Testis (tissue), 3 donors: ENCODE measurements around the gene TSHZ3. TPM values are rescaled to one million over a fixed set of nuclear protein-coding genes. Genes with fewer than 3 reads are reported as not detected.
A peak's percentile ranks its signal among the peaks of the same experiment; 100 is the strongest.

Source experiments
- DNase-seq: peaks from one replicate; pipeline ENCODE4 v3.0.0-alpha.2; 2019
- H3K27ac ChIP-seq, 2 donors: fragments of 200-600 bp; sonication (generic); one replicate each; pipeline ENCODE4 v1.5.1; 2019
- H3K27me3 ChIP-seq: fragments of 200-600 bp; sonication (generic); one replicate; pipeline ENCODE4 v1.5.1; 2019
- H3K36me3 ChIP-seq: fragments of 200-600 bp; sonication (generic); one replicate; pipeline ENCODE4 v1.5.1; 2017; ENCODE audit warnings: low read depth; ENCODE audit errors: missing control alignments
- H3K4me1 ChIP-seq: fragments of 200-600 bp; sonication (generic); one replicate; pipeline ENCODE4 v1.5.1; 2019
- H3K4me3 ChIP-seq, 2 donors: fragments of 200-600 bp; sonication (generic); one replicate each; pipeline ENCODE4 v1.5.1; 2017 to 2019
- H3K9me3 ChIP-seq: fragments of 200-600 bp; sonication (generic); one replicate; pipeline ENCODE4 v1.5.1; 2017
- POLR2A ChIP-seq: fragments of 450-650 bp; IDR thresholded peaks from one replicate; pipeline ENCODE4 v1.6.1; 2017; ENCODE audit warnings: antibody characterized with exemption, mild to moderate bottlenecking, moderate library complexity
- WGBS, 2 donors: methylation state at CpG; one replicate each; pipeline ENCODE4 v1.1.5; 2018; 5-methylcytosine and 5-hydroxymethylcytosine counted together
- intact Hi-C: fragments of 100-400 bp; cut with DNase I; formaldehyde crosslinking; loops from one replicate; pipeline ENCODE4 v1.15.1; 2023; ENCODE audit warnings: low total_unique reads
- polyA plus RNA-seq: library from polyadenylated mRNA; stranded (reverse); fragments of 350-450 nt; fragmentation: Illumina TruSeq; extraction: RNeasy Lipid Tissue Mini Kit (QIAGEN cat#74804); gene quantifications from one replicate; pipeline ENCODE4 v1.2.3, GENCODE V29; 2014; ENCODE audit warnings: low read depth, low replicate concordance; ENCODE audit not compliant: insufficient read depth
- total RNA-seq, 2 donors: library from RNA; depleted of rRNA; stranded (reverse); fragments of >200 nt; gene quantifications; one replicate each; pipeline ENCODE4 v1.2.3, GENCODE V29; 2016
- TF ChIP-seq, protein P1 (sequence below), 3 experiments: fragments of 450-650 bp in 2 of 3; fragments of 200-600 bp in 1 of 3; sonication (generic) in 1 of 3; IDR thresholded peaks; one replicate each; pipeline ENCODE4 v1.5.1; 2016 to 2019; ENCODE audit warnings: antibody characterized with exemption in 3 of 3, mild to moderate bottlenecking in 2 of 3, moderate library complexity in 1 of 3

The TSHZ3 gene
- total and polyA plus RNA-seq, 3 donors from 2014 or later: 6.8 to 12.7 (median 8.0) TPM

- Histone ChIP-seq H3K36me3 (no peaks in the 10 kb centered on the region), H3K27ac (no peak overlapping the region), H3K4me1 (peaks cover 14% of the 10 kb centered on the region), H3K27me3 (no peaks in the 10 kb centered on the region), H3K9me3 (no peaks in the 10 kb centered on the region), H3K4me3 (no peak overlapping the region)
- TF ChIP-seq, protein P1, sequence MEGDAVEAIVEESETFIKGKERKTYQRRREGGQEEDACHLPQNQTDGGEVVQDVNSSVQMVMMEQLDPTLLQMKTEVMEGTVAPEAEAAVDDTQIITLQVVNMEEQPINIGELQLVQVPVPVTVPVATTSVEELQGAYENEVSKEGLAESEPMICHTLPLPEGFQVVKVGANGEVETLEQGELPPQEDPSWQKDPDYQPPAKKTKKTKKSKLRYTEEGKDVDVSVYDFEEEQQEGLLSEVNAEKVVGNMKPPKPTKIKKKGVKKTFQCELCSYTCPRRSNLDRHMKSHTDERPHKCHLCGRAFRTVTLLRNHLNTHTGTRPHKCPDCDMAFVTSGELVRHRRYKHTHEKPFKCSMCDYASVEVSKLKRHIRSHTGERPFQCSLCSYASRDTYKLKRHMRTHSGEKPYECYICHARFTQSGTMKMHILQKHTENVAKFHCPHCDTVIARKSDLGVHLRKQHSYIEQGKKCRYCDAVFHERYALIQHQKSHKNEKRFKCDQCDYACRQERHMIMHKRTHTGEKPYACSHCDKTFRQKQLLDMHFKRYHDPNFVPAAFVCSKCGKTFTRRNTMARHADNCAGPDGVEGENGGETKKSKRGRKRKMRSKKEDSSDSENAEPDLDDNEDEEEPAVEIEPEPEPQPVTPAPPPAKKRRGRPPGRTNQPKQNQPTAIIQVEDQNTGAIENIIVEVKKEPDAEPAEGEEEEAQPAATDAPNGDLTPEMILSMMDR (IDR thresholded peaks at IDR 0.05): no peak
- no peak for TF ChIP-seq POLR2A
- WGBS, 2 donors: 97 to 100% methylated on average over 1 to 4 of the region's 4 CpGs
- intact Hi-C loops: no loop called here
- no peak for DNase-seq
These were observed 59.3 kb downstream of the TSHZ3 start for GRCh38 chr19:31289976-31290375.

DNA sequence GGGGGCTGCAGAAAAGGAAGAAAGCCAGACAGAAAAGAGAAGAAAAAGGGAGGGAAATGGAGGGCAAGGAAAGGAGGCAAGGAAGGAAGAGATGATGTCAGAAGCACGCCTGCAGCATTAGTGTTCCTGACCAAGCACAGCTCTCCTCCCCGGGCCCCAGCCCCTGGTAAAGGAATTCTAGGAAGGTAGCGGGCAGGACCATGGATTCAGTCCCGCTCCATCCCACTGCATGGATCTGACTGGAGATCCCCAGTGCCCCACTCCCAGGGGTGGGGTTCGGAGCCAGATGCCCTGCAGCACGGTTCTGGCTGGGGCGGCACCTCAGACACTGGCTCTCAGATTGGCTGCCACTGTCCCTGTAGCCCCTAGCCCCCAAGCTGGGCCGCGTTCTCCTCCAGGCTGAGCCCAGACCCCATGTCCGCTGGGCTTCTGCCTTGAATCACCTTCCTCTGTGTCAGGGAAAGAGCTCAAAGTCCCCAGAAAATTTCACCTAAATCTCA is 59.8 kb downstream of the TSHZ3 start:
- WGBS, 2 donors: 82 to 96% methylated on average over 6 to 10 of the region's 10 CpGs
- Histone ChIP-seq H3K9me3 (no peaks in the 10 kb centered on the region), H3K4me1 (peaks cover 14% of the 10 kb centered on the region), H3K27me3 (no peaks in the 10 kb centered on the region), H3K27ac (no peak overlapping the region), H3K36me3 (no peaks in the 10 kb centered on the region), H3K4me3 (no peak overlapping the region)
- DNase-seq: no peak
- no peak for TF ChIP-seq POLR2A
- TF ChIP-seq, protein P1 (IDR thresholded peaks at IDR 0.05): no peak
- intact Hi-C loops: no loop called here

DNA sequence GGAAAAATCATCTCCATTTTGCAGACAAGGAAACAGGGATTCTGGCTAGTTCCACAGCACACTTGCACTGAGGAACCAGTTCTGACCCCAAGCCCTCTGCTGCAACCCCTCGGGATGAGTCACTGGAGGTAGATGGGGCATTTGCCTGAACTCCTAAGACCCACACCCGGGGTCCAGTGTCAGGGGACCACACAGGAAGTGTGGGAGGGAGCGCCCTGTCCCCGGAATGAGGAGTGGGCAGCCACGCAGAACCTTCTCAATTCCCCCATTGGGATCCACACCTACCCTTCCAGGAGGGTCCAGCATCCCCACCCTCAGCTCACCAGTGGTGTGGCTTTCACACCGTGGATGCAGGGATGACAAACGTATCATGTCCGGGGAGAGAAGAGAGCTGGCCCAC is 62.7 kb downstream of the TSHZ3 start:
- Histone ChIP-seq H3K27me3 (no peaks in the 10 kb centered on the region), H3K36me3 (no peaks in the 10 kb centered on the region), H3K27ac (no peak overlapping the region), H3K4me1 (peaks cover 14% of the 10 kb centered on the region), H3K9me3 (no peaks in the 10 kb centered on the region), H3K4me3 (no peak overlapping the region)
- TF ChIP-seq, protein P1 (IDR thresholded peaks at IDR 0.05): no peak
- TF ChIP-seq POLR2A: no peak
- 74 to 78% methylated on average over 8 of the region's 8 CpGs for WGBS, 2 donors
- DNase-seq: no peak
- intact Hi-C loops: no loop called here

DNA sequence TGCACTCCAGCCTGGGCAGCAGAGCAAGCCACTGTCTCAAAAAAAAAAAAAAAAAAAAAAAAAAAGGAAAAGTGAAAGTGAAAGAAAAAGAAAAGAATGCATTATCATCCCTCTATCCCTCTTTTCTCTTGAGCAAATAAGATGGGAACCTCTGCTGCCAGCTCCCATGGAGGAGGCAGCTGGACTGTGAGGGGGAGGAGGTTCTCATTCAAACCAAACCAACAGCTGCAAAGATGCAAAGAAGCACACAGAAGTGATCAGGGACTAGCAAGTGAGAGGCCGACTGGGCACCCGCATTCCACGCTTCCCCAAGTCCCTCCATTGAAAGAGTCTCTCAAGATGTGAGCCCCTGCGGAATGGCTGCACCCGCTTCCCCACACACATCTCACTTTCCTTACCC is 63.5 kb downstream of the TSHZ3 start:
- no peak overlapping the region for H3K27ac ChIP-seq
- WGBS, 2 donors: 54 to 72% methylated on average over 3 to 5 of the region's 5 CpGs
- peaks cover 9% of the 10 kb centered on the region for H3K4me1 ChIP-seq
- intact Hi-C loops: no loop called here
- TF ChIP-seq POLR2A: no peak
- TF ChIP-seq, protein P1 (IDR thresholded peaks at IDR 0.05): no peak
- no peaks in the 10 kb centered on the region for H3K36me3 ChIP-seq
- H3K27me3 ChIP-seq: no peaks in the 10 kb centered on the region
- peak; percentile 32 for DNase-seq
- H3K9me3 ChIP-seq: no peaks in the 10 kb centered on the region
- H3K4me3 ChIP-seq: no peak overlapping the region

- no peaks in the 10 kb centered on the region for H3K9me3 ChIP-seq
- peaks cover 9% of the 10 kb centered on the region for H3K4me1 ChIP-seq
- no peak for DNase-seq
- H3K27ac ChIP-seq: no peak overlapping the region
- 97 to 98% methylated on average over 7 of the region's 7 CpGs for WGBS, 2 donors
- intact Hi-C loops: no loop called here
- no peaks in the 10 kb centered on the region for H3K36me3 ChIP-seq
- no peaks in the 10 kb centered on the region for H3K27me3 ChIP-seq
- no peak overlapping the region for H3K4me3 ChIP-seq
- TF ChIP-seq POLR2A: no peak
- TF ChIP-seq, protein P1 (IDR thresholded peaks at IDR 0.05): no peak
These were observed 64.6 kb downstream of the TSHZ3 start for GRCh38 chr19:31284621-31285020.
